Esophagus squamous epithelium (tissue), 4 donors: ENCODE data around the gene SLC9A9.

Source experiments
- CTCF ChIP-seq, 6 experiments: fragments of 450-650 bp in 4 of 6; fragments of 200-600 bp in 2 of 6; sonication (generic) in 2 of 6; IDR thresholded peaks; one replicate each; pipeline ENCODE4 v1.5.1; 2016 to 2019; ENCODE audit warnings: antibody characterized with exemption in 6 of 6, mild to moderate bottlenecking in 4 of 6, moderate library complexity in 4 of 6
- POLR2A ChIP-seq, 4 donors: fragments of 450-650 bp; IDR thresholded peaks; one replicate each; pipeline ENCODE4 v1.6.1; 2017; ENCODE audit warnings: antibody characterized with exemption in 4 of 4, mild to moderate bottlenecking in 4 of 4, moderate library complexity in 3 of 4

GRCh38 chr3:143416229-143416628, 432.0 kb downstream of the SLC9A9 start:
- TF ChIP-seq CTCF (IDR thresholded peaks at IDR 0.05) (no peak), POLR2A (IDR thresholded peaks at IDR 0.05) (no peak)
